Prostate gland (tissue), 2 donors: ENCODE data around the gene PANK1.

Source experiments
- CTCF ChIP-seq, 4 experiments: fragments of 200-600 bp in 2 of 4; fragments of 450-650 bp in 2 of 4; sonication (generic) in 2 of 4; IDR thresholded peaks; 1 replicate in 3 of 4; 2 replicates in 1 of 4; pipeline ENCODE4 v1.5.1; 2016 to 2019; ENCODE audit warnings: antibody characterized with exemption in 4 of 4, mild to moderate bottlenecking in 2 of 4, moderate library complexity in 2 of 4
- POLR2A ChIP-seq: fragments of 450-650 bp; IDR thresholded peaks from one replicate; pipeline ENCODE4 v1.6.1; 2016; ENCODE audit warnings: antibody characterized with exemption, mild to moderate bottlenecking
- POLR2AphosphoS5 ChIP-seq: sonication (generic); formaldehyde crosslinking; IDR thresholded peaks from one replicate; pipeline ENCODE4 v1.6.1; 2017; ENCODE audit warnings: antibody characterized with exemption

DNA sequence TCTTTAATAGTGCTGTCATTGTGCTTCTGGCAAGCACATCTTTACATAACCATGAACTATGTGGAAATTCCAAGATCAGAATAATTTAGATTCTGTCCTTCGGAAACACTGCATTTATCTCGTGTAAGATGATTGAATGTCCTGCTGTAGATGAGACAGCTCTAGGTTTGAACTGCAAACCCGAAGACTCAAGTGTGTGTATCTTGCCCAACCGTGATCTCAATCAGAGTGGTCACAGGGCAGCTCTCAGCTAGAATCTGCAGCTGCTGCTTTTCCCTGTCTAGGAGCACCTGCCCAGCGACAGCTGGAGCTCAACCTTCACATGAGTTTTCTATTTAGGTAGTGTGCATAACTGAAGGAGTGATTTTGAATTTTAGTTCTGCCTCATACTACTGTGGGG, 38.8 kb upstream of the PANK1 start:
- TF ChIP-seq POLR2A (no peak), CTCF (IDR thresholded peaks at IDR 0.05) (no peak), POLR2AphosphoS5 (no peak)
